ENCODE results near the gene PCDHA11.
"Not testable (repeated sequence)": the region's sequence is repeated elsewhere in the genome, so short reads cannot be mapped to it uniquely, and the experiment has no call there.

PCDHA11 gene

GRCh38 chr5:140835622-140836510, 32.9 kb upstream of the PCDHA11 start:
- POLR2A ChIA-PET: no interaction called here
- CTCF ChIA-PET: interaction anchor here (1.0 kb wide), 1 partner anchor 17 kb away, joined by 3 read pairs; no protein-coding TSS in a partner anchor
- no peak for TF ChIP-seq NFRKB (IDR thresholded peaks at IDR 0.05)
- no peak for TF ChIP-seq SUZ12 (IDR thresholded peaks at IDR 0.05)
- no peak for TF ChIP-seq ELF4 (IDR thresholded peaks at IDR 0.05)
- TF ChIP-seq LEF1 (IDR thresholded peaks at IDR 0.05; ENCODE audit: borderline replicate concordance): no peak
- no peak for TF ChIP-seq FOXA1 (IDR thresholded peaks at IDR 0.05)
- TF ChIP-seq L3MBTL2 (conservative IDR thresholded peaks at IDR 0.05): no peak
- TF ChIP-seq CTBP1 (IDR thresholded peaks at IDR 0.05; ENCODE audit: borderline replicate concordance): no peak
- no peak for TF ChIP-seq HDGF (IDR thresholded peaks at IDR 0.05; ENCODE audit: borderline replicate concordance)
- no peak for TF ChIP-seq FOXM1 (IDR thresholded peaks at IDR 0.05; ENCODE audit: borderline replicate concordance)
- DNase-seq (ENCODE audit: extremely low spot score): no peak

- ChIA-PET POLR2A (interaction anchor here (0.8 kb wide), 1 partner anchor 199 kb away, joined by 3 read pairs; no protein-coding TSS in a partner anchor), CTCF (interaction anchor here (0.5 to 1.5 kb wide), 14 partner anchors 10 to 245 kb away, joined by 3 to 6 read pairs (median 3); partner anchors contain the start of genes PCDHA1, PCDHA10, PCDHA11 and PCDHA5)
- TF ChIP-seq BHLHE40 (IDR thresholded peaks at IDR 0.05; ENCODE audit: borderline replicate concordance) (no peak), PKNOX1 (IDR thresholded peaks at IDR 0.05) (no peak), ARNT (IDR thresholded peaks at IDR 0.05) (no peak), TARDBP (IDR thresholded peaks at IDR 0.05) (no peak), FOXM1 (IDR thresholded peaks at IDR 0.05; ENCODE audit: borderline replicate concordance) (no peak), ZNF384 (IDR thresholded peaks at IDR 0.05) (no peak), SP1 (IDR thresholded peaks at IDR 0.05) (no peak), CTBP1 (IDR thresholded peaks at IDR 0.05; ENCODE audit: borderline replicate concordance) (no peak), LEF1 (IDR thresholded peaks at IDR 0.05; ENCODE audit: borderline replicate concordance) (no peak), HDGF (IDR thresholded peaks at IDR 0.05; ENCODE audit: borderline replicate concordance) (no peak), FOXK2 (IDR thresholded peaks at IDR 0.05) (no peak)
- DNase-seq (ENCODE audit: extremely low spot score): peak; percentile 43
These were observed 27.5 kb upstream of the PCDHA11 start, which contains the start of gene PCDHA8 for GRCh38 chr5:140840978-140841962. Gene PCDHA8, plus strand, starts transcription at chr5:140841187. Its CDS starts 135 bp downstream, at chr5:140841322.

- ChIA-PET CTCF (no interaction called here), POLR2A (no interaction called here)
- TF ChIP-seq HDGF (IDR thresholded peaks at IDR 0.05; ENCODE audit: borderline replicate concordance) (no peak), ZNF384 (IDR thresholded peaks at IDR 0.05) (no peak), BHLHE40 (IDR thresholded peaks at IDR 0.05; ENCODE audit: borderline replicate concordance) (no peak), FOXM1 (IDR thresholded peaks at IDR 0.05; ENCODE audit: borderline replicate concordance) (no peak)
- DNase-seq (ENCODE audit: extremely low spot score): no peak
These were observed 25.7 kb upstream of the PCDHA11 start for GRCh38 chr5:140842798-140843733.

GRCh38 chr5:140848139-140849102, 20.3 kb upstream of the PCDHA11 start, which contains the start of gene PCDHA9:
Gene PCDHA9, plus strand, starts transcription at chr5:140848382. Its CDS starts 114 bp downstream, at chr5:140848496.
- POLR2A ChIA-PET; DNase-seq (ENCODE audit: extremely low spot score); CTCF ChIA-PET: not testable (repeated sequence)

- DNase-seq (ENCODE audit: extremely low spot score); POLR2A ChIA-PET: not testable (repeated sequence)
- CTCF ChIA-PET: interaction anchor here (0.6 kb wide), 1 partner anchor 188 kb away, joined by 3 read pairs; no protein-coding TSS in a partner anchor
These were observed 18.7 kb upstream of the PCDHA11 start for GRCh38 chr5:140849831-140850634.
